ENCODE results near the gene ZBTB16. TPM values are rescaled to one million over a fixed set of nuclear protein-coding genes. Genes with fewer than 3 reads are reported as not detected.

The ZBTB16 gene
- polyA plus RNA-seq, 1 donor = 5.5 TPM

DNA sequence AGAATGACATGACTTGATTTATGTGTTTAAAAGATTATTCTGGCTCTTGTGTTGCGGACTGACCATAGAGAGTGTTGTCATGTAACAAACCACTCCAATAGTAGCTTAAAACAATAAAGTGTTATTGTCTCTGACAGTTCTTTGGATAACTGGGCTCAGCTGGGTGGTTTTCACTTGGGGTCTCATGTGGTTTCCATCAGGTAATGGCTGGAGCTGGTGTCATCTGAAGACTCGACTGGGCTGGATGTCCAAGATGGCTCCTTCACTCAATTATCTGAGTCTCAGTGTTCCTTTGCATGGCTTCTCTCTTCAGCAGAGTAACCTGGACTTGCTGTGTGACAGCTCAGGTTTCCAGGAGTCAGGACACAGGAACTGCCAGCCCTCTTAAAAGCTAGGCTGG lies 132.4 kb downstream of the ZBTB16 start:
- DNase-seq = no peak

DNA sequence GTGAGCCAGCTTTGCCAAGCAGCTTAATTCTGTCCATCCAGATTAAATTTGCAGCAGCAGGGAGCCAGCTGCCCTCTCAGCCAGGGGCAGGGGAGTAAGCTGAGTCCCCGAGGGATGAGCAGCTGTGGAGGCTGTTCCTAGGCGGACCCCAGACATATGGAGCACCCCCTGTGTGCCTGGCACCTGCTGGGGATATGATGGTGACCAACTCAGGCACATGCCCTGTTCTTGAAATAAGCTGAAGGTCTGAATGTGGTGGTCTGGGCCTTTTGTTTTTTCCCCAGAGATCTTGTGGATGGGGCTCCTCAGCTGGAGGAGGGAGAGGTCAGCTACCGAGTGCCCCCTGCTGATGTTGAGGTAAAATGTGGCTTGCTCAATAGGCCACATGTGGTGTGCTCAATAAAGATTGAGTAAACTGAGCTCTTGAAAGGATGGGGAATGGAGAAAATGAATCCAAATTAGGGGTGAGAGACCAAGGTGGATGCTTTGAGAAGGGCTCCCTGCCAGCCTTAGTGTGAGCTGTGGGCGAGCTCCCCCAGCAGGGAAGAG lies 133.4 kb downstream of the ZBTB16 start:
- DNase-seq = no peak

DNA sequence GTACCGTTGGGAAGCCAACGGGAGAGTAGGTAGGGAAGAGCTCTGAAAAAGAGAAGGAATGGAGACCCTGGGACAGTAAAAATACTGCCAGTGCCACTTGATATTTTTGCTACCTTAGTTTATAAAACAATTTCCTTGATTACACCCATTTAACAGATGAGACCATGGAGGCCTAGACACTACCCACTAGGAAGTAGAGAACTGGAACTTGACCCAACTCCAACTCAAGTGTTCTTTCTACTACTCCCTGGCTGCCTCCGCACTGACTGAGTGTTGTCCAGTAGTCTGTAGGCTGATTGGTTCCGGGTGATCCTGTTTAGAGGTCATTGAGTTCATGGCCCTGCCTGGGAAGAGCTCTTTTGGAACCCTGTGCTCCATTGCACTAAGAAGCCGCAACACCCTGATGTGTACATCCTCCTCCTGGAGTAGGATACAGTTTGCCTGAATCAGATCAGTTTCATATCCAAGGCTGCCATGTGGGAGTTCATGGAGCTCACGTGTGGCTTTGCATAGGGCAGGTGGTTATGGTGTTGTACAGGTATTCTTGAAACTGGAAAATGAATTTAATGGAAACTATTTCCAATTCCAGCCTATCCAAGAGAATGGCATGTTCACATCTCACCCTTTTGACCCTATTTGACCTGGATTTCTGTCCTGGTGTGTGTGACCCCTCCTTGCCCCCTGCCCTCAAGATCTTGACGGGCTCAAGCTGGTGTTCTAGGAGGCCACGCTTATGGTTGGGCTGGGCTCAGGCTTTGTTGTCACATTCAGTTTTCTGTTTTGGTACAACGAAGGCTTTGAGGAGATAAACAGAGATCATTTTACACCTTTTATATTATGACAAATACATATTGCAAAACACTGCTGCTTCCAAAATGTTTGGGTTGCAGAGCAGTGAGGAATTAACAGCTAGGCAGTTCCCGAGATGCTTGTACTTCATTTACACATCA lies 134.5 kb downstream of the ZBTB16 start:
- no peak for DNase-seq

DNA sequence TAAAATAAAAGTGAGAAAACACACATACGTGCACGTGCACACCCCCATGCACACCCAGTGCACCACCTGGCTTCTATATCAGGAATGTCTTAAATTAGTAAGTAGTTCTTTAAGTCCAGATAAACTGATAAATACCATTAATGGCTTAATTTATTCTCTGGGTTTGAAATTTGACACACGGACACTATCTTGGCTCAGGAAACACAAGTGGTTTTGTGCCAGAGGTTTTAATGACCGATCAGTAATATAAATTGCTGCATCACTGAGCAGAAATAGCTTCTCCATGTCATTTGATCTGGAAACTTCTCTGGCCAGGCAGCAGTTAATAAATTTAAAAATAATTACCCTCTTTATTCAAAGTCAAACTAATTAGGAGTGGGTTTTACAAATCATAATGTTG lies 135.2 kb downstream of the ZBTB16 start:
- DNase-seq = no peak

DNA sequence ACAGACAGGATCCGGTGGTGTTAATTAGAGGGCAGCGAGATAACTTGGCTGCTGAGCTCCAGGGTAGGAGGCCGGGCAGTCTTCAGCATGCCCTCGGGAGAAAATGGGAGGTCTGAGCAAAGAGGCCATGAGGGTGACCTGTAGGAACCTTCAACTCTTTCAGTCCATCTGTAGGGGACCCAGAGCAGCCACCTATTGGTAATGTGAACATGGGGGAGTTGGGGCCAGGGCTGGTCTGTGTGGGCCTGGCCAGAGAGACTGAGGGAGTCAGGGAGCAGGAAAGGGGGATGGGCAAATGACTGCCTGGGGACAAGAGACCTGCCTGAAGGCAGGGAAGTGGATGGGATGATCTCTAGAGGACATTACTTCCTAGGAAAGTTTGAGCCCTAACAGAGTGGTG lies 135.6 kb downstream of the ZBTB16 start:
- no peak for DNase-seq

DNA sequence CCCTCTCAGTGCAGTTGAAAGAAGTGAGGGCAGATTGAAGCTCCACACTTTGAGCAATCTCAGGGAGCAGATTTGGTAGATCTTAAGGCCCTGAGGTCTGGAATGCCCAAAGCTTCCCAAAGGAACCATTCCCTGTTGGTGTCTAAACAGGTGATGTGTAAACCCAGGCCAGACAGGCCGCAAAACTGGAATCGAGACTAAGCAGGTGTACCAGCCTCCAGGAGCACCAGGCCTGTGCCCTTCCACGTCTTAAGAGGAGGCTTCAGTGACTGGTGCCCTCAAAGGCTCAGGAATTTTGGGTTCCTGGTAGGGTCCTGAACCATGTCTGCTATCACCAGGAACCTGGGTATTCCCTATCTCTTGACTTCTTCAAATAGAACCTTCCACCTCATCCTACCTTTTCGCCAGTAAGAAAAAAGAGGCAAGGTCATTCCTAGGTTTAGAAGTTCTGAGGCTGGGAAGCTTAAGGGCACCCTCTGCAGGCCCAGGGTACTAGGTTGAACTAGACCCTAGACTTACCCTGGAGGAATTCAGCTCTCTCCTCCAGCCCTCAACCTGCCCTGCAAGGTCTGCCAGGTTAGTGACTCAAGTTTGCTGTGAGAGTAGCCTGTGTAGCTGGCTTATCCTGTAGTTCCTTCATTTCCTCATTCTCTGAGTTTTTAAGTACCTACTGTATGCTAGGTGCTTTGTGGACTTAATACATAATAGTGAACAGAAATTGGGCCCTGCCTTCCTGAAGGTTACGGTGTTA lies 136.6 kb downstream of the ZBTB16 start:
- no peak for DNase-seq

DNA sequence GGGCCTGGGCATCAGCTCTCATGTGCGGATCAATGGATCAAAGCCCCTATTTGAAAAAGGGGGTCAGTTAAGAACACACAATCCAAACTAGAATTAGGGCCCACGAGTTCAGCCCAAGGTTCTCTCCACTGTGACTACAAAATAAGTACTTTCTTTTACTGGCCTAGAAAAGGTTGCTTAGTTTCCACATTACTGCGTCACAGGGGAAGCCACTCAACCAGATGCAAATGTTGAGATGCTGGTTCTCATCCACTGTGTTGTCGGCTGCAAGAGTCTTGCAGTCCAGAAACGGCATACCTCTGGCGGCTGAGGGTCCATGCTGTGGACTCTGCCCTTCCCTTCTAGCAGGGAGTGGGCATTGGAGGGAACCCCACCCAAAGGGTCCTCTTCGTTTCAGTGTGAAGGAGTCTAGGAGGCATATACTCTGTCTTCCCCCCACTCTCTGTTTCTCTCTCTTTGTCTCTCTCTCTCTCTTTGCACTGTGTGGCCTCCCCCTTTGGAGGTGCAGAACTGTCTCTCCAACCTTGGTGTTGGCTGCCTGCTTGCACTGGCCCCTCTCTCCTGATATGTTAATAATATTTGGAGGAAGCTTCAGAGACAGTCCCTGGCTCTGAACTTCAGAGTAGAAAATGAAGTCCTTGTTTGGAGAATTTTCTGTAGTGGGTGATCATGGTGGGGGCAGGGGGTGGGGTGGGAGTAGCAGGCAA lies 137.6 kb downstream of the ZBTB16 start:
- DNase-seq = peak; percentile 61

DNA sequence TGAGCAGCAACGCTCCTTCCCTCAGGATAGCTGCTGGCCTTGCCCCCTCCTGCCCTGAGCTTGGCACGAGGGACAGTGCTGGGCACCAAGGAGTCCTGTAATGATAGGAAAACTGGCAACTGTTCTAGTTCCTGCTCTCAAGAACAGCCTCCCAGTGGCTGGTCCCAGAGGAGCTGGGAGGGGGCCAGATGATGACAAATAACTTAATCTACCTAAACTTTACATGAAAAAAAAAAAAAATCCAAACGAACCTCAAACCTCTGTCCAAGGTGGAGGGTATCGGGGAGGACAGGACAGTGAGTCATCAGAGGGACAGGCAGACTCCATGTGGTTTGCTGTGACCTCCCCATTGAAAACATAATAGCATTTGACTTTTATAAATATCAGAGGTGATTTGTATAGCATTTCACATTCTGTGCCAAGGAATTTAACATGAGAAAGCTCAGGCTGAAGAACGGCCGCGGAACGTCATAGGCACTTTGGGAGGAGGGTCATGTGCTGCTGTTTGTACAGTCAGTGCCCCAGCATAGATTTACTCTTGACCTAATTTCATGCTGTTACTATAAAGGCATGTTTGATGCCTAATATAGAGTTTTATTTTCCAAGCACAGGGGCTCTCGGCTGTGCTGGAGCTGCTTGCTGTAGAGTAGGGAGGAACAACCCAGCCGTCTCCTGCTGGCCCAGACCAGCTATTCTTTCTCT lies 138.4 kb downstream of the ZBTB16 start:
- DNase-seq = peak; percentile 82

DNA sequence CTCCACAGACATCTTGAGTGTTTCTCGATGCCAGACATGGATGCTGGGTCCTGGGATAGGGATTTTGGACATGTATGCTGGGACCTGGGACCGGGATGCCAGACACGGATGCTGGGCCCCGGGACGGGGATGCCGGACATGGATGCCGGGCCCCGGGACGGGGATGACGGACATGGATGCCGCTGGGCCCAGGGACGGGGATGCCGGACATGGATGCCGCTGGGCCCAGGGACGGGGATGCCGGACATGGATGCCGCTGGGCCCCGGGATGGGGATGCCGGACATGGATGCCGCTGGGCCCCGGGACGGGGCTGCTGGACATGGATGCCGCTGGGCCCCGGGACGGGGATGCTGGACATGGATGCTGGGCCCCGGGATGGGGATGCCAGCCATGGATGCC lies 139.5 kb downstream of the ZBTB16 start:
- DNase-seq = no peak

DNA sequence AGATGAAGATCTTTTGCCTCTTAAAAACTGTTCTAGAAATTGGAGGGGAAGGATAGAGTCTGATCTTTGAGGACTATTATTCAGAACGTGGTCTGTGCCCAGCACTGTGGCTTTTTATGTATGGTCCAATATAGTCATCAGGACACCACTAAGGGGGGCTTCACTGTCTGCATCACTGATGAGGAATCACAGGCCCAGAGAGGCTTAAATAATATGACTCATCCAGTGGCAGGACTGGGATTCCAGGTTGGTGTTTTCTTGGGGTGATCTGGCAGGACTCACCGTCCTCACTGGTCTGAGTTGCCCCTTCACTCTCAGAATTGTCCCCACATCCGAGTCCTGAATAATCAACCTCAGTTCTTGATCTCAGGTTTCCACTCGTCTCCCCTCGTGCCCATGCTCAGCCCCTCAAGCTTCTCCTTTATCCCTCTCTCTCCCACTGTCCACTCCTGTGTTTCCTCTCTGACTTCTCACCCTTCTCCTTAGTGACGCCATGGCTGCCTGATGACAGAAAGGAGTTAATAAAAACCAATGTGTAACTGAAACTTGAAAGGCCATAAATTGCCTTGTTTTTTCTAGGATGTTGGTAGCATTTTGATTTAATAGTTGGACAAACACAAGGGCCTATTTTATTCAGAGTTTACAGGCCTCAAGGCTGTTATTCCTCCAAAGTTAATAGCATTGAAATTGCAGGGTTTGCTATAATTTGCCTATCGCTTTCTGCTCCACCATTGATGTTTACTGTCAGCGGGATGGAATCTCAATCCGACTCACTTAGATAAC lies 141.0 kb downstream of the ZBTB16 start:
- no peak for DNase-seq

DNA sequence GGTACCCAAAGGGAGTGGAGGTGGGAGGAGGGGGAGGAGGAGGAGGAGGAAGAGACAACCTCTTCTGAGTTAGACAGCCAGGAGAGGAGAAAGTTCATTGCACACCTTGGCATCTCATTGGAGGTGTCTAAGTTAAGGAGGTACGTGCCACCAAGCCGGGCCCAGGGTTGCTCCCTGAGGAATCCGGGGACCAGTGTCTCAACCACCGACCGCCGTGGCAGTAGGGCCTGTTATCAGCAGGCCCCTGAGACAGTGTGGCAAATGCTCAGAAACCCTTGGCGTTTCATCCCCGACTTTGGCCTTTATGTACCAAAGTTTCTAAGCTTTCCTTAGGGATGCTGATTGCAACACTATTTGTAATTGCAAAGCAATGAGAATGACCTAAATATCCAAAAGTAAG lies 141.7 kb downstream of the ZBTB16 start:
- DNase-seq = no peak

DNA sequence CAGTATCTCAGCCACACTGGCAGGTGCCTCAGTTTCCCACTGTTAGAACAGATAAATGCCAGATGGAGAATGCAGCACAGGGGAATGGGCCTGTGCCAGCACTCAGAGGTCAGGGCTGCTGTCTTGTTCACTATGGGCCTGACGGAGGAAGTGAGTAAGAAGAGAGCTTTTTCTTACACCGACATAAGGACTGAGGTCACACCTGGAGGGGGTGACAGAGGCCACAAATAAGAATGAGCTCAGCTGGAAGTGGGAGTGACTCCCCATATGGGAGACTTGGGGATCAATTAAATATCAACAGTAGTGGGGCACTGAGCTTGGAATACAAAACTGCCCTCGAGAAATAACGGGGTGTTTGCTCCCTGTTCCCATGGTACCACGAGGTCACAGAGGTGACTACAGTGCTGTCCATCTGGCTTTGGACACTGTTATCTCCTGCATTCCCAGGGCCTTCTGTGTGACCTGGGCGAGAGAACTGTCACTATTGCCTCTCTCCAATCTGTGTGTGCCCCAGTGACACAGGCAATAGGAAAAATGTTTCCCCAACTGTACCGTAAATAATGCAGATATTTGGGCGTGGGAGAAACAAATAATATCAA lies 142.6 kb downstream of the ZBTB16 start:
- no peak for DNase-seq

DNA sequence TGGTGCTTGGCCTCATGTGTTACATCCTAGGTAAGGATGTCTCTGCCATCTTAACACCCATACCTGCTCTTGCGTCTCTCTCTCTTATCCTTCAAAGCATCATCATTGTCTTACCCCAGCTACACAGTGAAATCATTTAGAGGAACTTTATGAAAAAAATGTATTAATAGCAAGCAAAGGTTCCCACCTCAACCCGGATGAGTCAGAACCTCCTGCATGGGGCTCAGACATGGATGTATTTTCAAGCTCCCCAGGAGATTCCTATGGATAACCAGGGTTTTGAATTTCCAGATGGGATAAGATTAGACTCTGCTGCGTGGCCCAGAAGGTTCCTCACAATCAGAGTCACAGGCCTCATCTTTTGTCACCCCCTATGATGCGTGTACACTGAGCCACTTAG lies 147.6 kb downstream of the ZBTB16 start:
- no peak for DNase-seq

DNA sequence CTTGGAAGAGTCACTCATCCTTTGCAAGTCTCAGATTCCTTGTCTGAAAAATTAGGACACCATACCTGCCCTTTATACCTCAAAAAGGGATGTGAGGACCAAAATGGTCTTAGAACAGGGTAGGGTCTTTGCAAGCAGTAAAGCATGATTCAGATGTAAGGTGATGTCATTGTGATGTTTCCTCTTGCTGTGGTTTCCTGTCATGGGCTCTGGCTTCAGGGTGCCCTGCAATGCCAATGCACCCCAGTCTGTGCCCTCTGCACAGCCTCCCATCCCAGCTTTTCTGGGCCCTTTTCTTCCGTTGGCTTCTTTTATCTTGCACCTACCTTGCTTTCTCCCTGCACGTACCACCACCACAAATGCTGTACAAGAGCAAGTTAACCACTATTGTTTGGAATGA lies 148.9 kb downstream of the ZBTB16 start:
- no peak for DNase-seq

DNA sequence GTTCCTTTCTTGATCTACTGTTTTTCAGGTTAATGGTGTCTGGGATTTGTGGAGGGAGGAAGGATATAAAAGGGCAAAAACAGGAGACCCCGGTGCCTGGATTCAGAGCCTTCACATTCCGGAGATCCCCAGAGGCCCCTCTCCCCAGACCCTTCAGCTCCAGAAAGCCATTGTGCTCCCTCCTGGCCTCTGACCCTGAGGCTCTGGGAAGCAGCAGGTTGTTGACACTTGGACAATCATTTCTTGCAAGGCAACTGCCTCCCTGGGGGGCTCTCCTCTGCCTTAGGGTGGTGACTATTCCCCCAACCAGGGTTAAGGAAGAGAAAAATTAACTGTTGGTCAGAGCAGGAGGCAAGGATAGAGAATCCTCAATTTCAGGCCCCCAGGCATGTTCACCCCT lies 149.8 kb downstream of the ZBTB16 start:
- DNase-seq = no peak

DNA sequence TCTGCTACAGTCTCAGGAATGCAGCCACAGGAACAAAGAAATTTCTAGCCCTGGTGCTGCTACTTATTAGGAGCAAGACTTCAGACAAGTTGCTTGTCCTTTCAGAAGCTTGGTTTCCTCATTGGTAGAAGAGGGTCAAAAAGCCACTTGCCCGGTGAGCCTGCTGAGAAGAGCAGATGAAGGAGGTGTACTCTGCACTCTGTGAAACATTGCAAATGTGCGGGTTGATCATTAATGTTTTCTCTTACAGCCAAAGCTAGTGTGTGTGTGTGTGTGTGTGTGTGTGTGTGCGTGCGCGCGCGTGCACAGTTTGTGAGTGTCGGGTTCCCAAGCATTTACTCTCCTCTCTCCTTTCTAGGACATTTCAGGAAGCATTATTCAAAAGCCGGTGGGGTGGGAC lies 150.4 kb downstream of the ZBTB16 start:
- DNase-seq = no peak

DNA sequence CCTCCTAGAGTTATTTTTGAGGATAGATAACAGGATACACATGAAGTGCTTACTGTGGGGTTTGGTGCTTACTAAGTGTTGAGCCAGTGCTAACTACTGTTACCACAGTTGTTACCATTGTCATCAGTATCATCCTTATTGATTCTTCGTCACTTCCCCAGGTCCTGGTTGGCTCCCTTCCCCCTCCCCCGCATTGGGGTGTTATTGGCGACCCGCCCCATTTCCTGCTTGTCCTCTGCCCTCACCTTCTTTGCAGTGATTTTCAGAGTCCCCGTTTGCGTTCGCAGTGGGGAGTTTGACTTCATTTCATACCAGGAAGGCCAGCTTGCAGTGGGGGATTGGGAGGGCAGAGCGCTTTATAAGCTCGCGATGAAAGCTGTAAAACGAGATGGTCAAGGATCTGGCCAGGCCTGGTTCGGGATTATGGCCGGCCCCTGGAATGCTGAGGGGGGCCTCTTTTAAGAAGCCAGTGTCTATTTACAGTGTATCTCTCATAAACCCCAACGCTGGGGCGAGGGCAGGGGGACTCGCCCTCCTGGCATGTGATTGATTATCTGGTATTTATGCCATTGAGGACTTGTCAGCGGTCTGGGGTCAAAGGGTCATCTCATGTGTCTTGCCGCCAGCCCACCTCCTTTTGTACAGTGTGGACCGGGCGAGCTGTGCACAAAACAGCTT lies 152.1 kb downstream of the ZBTB16 start:
- DNase-seq = no peak

DNA sequence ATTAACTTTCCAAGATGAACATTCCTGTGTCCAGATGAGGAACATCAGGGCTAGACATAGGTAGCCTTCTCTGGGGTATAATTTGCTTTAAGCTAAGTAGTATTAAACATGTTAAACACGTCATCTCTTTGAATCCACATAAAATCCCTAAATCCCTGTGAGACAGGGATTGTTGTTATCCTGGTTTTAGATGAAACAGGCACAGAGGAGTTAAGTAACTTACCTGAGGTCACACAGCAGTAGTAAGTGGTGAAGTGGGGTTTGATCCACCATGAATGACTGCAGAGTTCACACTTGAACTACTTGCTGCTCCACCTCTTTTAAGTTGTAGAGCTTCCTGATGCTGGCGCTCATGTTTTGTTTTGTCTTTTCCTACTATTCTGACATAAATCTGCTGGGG lies 154.1 kb downstream of the ZBTB16 start:
- DNase-seq = no peak

DNA sequence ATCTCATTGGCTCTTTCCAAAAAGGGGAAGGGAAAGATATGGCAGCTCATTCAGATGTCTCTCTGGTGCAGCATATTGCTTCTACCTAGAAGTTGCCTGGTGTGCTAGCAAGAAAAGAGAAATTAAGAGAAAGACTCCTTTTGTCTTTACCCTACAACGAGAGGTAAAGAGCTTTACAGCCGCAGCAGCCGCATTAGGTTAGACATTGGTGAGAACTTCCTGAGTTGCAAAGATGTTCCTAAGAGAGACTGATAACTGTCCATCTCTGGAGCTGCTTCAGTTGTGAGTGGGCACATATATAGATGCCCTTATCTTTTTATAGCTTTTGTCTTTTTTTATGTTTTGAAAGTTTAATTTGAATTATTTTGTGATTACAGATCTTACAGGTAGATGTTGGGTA lies 155.9 kb downstream of the ZBTB16 start:
- no peak for DNase-seq
